Measurements from ENCODE around the gene B4GALNT4. TPM values are rescaled to one million over a fixed set of nuclear protein-coding genes. Genes with fewer than 3 reads are reported as not detected.
"Not testable (repeated sequence)": the region's sequence is repeated elsewhere in the genome, so short reads cannot be mapped to it uniquely, and the experiment has no call there.

The B4GALNT4 gene
- total RNA-seq, 1 donor from 2014 or later = 3.4 TPM

- DNase-seq (ENCODE audit: low spot score) = no peak
Measured at GRCh38 chr11:405954-406795, 36.9 kb downstream of the B4GALNT4 start.

GRCh38 chr11:406796-407650, 37.7 kb downstream of the B4GALNT4 start:
- DNase-seq (ENCODE audit: low spot score) = peak; percentile 85

- DNase-seq (ENCODE audit: low spot score) = no peak
Measured at GRCh38 chr11:407651-408123, 38.4 kb downstream of the B4GALNT4 start.

- no peak for DNase-seq (ENCODE audit: low spot score)
Measured at GRCh38 chr11:408154-409007, 39.1 kb downstream of the B4GALNT4 start.

GRCh38 chr11:409008-409599, 39.8 kb downstream of the B4GALNT4 start:
- DNase-seq (ENCODE audit: low spot score) = no peak

GRCh38 chr11:409600-410483, 40.5 kb downstream of the B4GALNT4 start:
- no peak for DNase-seq (ENCODE audit: low spot score)

GRCh38 chr11:410711-411110, 41.4 kb downstream of the B4GALNT4 start:
- DNase-seq (ENCODE audit: low spot score) = not testable (repeated sequence)

GRCh38 chr11:411520-411919, 42.2 kb downstream of the B4GALNT4 start:
- DNase-seq (ENCODE audit: low spot score) = not testable (repeated sequence)

- no peak for DNase-seq (ENCODE audit: low spot score)
Measured at GRCh38 chr11:412641-413119, 43.4 kb downstream of the B4GALNT4 start.

GRCh38 chr11:413120-414081, 44.1 kb downstream of the B4GALNT4 start:
- no peak for DNase-seq (ENCODE audit: low spot score)

GRCh38 chr11:414318-414857, 45.1 kb downstream of the B4GALNT4 start:
- no peak for DNase-seq (ENCODE audit: low spot score)

- no peak for DNase-seq (ENCODE audit: low spot score)
Measured at GRCh38 chr11:415640-416041, 46.3 kb downstream of the B4GALNT4 start.

- DNase-seq (ENCODE audit: low spot score) = no peak
Measured at GRCh38 chr11:416051-416756, 46.9 kb downstream of the B4GALNT4 start.

GRCh38 chr11:416757-417621, 47.7 kb downstream of the B4GALNT4 start:
- DNase-seq (ENCODE audit: low spot score) = no peak

- no peak for DNase-seq (ENCODE audit: low spot score)
Measured at GRCh38 chr11:417652-418342, 48.5 kb downstream of the B4GALNT4 start.

Measured in mucosa of gallbladder (tissue), 1 donor.